ENCODE results near the gene CDK18.

CDK18 gene

DNA sequence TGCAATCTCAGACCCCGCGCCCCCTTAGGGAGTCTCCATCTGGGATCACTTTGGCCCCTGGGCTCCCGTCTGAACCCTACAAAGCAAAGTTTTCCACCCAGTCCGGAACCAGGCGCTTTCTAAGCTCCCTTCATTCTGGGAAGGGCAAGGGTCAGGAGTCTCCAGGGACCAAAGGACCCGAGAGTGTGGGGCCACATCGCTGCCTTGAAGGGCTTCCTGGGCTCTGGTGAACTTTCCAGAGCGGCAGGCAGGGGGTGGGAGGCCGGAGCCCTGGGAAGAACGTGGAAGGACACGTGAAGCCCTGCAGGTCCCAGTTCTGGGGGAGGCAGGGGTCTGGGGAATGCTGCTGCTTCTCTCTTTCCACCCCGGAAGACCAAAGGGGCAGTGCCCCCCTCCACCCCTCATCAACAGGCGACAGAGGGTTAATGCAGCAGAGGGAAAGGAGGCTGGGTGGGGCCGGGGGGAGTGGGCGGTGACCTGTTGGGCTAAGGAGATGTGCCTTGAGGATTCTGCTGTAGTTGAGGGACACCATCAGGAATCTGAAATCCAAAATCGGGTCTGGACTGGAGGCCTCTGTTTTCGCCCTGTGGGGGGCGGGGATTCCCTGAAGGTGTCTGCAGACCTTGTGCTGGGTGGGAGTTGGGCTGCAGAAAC, 734 bp downstream of the CDK18 start:
- no peak overlapping the region for H3K27ac ChIP-seq (replicated peaks)
- DNase-seq (ENCODE audit: low read depth in 1 of 2, low spot score in 1 of 2), result no peak
- no peak overlapping the region; the same call in 1 of the 2 replicates for H3K4me3 ChIP-seq (replicated peaks; ENCODE audit: insufficient read depth, low read length)
- no peak for TF ChIP-seq GABPA (IDR thresholded peaks at IDR 0.05; ENCODE audit: low read depth)
- peaks cover 22% of the 10 kb centered on the region for H3K27me3 ChIP-seq (ENCODE audit: insufficient read depth, poor library complexity, severe bottlenecking)

DNA sequence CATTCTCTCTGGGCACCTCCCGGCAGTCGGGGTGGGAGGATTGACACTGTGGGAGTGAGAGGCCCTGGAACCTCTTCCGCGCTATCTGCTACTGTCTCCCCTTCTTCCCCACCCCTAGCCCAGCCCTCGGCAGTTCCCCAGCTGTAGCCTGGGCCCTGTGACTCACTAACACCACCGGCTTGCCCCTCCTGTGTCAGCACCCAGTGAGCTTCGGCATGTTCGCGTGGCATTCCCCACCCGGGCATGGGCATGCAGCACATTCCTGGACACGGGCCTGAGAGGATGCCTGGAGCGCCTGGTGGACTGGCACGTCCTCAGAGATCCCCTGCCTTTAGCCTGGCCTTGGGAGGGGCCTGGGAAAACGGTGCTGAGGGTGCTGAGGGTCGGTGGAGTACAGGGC, 1.3 kb downstream of the CDK18 start:
- no peak overlapping the region for H3K4me3 ChIP-seq (replicated peaks; ENCODE audit: insufficient read depth, low read length)
- TF ChIP-seq SPI1 (IDR thresholded peaks at IDR 0.05; ENCODE audit: borderline replicate concordance, low read depth) (no peak), POLR2AphosphoS5 (IDR thresholded peaks at IDR 0.05; ENCODE audit: low read depth) (no peak), GABPA (IDR thresholded peaks at IDR 0.05; ENCODE audit: low read depth) (no peak)
- TF ChIP-seq, protein P1, sequence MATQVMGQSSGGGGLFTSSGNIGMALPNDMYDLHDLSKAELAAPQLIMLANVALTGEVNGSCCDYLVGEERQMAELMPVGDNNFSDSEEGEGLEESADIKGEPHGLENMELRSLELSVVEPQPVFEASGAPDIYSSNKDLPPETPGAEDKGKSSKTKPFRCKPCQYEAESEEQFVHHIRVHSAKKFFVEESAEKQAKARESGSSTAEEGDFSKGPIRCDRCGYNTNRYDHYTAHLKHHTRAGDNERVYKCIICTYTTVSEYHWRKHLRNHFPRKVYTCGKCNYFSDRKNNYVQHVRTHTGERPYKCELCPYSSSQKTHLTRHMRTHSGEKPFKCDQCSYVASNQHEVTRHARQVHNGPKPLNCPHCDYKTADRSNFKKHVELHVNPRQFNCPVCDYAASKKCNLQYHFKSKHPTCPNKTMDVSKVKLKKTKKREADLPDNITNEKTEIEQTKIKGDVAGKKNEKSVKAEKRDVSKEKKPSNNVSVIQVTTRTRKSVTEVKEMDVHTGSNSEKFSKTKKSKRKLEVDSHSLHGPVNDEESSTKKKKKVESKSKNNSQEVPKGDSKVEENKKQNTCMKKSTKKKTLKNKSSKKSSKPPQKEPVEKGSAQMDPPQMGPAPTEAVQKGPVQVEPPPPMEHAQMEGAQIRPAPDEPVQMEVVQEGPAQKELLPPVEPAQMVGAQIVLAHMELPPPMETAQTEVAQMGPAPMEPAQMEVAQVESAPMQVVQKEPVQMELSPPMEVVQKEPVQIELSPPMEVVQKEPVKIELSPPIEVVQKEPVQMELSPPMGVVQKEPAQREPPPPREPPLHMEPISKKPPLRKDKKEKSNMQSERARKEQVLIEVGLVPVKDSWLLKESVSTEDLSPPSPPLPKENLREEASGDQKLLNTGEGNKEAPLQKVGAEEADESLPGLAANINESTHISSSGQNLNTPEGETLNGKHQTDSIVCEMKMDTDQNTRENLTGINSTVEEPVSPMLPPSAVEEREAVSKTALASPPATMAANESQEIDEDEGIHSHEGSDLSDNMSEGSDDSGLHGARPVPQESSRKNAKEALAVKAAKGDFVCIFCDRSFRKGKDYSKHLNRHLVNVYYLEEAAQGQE (IDR thresholded peaks at IDR 0.05; ENCODE audit: insufficient replicate concordance, low read depth), result no peak
- TF ChIP-seq, protein P2, sequence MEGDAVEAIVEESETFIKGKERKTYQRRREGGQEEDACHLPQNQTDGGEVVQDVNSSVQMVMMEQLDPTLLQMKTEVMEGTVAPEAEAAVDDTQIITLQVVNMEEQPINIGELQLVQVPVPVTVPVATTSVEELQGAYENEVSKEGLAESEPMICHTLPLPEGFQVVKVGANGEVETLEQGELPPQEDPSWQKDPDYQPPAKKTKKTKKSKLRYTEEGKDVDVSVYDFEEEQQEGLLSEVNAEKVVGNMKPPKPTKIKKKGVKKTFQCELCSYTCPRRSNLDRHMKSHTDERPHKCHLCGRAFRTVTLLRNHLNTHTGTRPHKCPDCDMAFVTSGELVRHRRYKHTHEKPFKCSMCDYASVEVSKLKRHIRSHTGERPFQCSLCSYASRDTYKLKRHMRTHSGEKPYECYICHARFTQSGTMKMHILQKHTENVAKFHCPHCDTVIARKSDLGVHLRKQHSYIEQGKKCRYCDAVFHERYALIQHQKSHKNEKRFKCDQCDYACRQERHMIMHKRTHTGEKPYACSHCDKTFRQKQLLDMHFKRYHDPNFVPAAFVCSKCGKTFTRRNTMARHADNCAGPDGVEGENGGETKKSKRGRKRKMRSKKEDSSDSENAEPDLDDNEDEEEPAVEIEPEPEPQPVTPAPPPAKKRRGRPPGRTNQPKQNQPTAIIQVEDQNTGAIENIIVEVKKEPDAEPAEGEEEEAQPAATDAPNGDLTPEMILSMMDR (IDR thresholded peaks at IDR 0.05; ENCODE audit: insufficient read depth, low read length), result no peak
- DNase-seq (ENCODE audit: low read depth in 1 of 2, low spot score in 1 of 2), result no peak
- H3K27ac ChIP-seq (replicated peaks), result no peak overlapping the region
- peaks cover 22% of the 10 kb centered on the region for H3K27me3 ChIP-seq (ENCODE audit: insufficient read depth, poor library complexity, severe bottlenecking)

DNA sequence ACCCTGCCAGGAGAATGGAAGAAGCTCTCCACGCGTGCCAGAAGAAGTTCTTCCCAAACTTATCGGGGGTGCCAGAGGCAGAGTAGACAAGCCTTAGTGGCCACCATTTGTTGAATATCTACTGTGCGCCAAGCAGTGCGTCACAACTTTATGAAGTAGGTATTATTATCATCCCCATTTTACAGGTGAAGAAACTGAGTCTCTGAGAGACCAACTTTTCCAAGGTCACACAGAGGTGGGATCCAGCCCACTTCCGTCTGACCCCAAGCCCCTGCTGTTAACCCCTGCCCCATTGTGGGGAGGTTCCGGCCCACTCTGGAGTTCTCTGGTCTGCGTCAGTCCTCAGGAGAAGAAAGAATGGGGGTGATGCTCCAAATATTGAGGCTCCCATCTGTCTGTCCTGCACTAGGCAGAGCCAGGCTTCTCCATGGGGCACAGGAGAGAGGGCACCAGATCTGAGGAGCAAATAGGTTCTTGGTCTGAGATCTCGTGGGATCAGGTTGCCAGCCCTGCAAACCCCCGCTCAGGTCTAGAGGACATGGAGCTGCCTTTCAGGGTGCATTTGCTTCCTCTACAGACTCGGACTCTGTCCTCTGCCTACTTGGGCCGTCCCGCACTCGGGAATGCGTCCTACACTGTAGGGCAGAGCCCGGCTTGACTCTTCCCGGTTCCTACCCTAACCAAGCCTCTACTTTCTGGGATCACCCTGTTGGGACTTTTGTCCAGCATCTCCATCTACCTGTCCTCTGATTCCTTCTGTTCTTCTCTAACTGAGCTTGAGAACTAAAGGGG, 2.1 kb downstream of the CDK18 start:
- no peak overlapping the region for H3K4me3 ChIP-seq (replicated peaks; ENCODE audit: insufficient read depth, low read length)
- H3K27me3 ChIP-seq (ENCODE audit: insufficient read depth, poor library complexity, severe bottlenecking), result peaks cover 22% of the 10 kb centered on the region
- TF ChIP-seq POLR2AphosphoS5 (IDR thresholded peaks at IDR 0.05; ENCODE audit: low read depth) (no peak), GABPA (IDR thresholded peaks at IDR 0.05; ENCODE audit: low read depth) (no peak), SPI1 (IDR thresholded peaks at IDR 0.05; ENCODE audit: borderline replicate concordance, low read depth) (no peak)
- TF ChIP-seq, protein P1 (IDR thresholded peaks at IDR 0.05; ENCODE audit: insufficient replicate concordance, low read depth), result no peak
- TF ChIP-seq, protein P2 (IDR thresholded peaks at IDR 0.05; ENCODE audit: insufficient read depth, low read length), result no peak
- DNase-seq (ENCODE audit: low read depth in 1 of 2, low spot score in 1 of 2), result no peak
- H3K27ac ChIP-seq (replicated peaks), result no peak overlapping the region

DNA sequence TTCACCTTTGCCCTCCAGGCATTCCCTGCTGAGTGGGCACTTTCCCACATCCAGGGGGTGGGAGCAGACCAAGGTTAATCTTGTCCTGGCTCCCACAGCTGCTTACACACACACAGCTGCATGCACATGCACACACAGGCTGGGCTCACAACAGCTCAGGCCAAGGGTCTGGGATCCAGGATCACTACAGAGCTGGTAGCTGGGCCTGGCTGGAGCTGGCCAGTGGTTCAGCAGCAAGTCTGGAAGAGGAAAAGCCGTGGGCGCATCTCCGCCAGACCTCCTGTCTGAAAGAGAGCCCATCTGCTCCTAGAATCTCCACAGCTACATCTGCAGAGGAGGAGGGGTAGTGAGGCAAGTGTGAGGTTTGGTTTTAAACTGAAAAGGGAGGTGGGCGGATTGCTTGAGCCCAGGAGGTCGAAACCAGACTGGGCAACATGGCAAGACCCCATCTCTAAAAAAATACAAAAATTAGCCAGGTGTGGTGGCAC, 3.8 kb downstream of the CDK18 start:
- Histone ChIP-seq H3K27me3 (ENCODE audit: insufficient read depth, poor library complexity, severe bottlenecking) (peaks cover 19% of the 10 kb centered on the region), H3K27ac (replicated peaks) (no peak overlapping the region), H3K4me3 (replicated peaks; ENCODE audit: insufficient read depth, low read length) (no peak overlapping the region)
- TF ChIP-seq POLR2AphosphoS5 (IDR thresholded peaks at IDR 0.05; ENCODE audit: low read depth) (no peak), SPI1 (IDR thresholded peaks at IDR 0.05; ENCODE audit: borderline replicate concordance, low read depth) (no peak)
- TF ChIP-seq, protein P1 (IDR thresholded peaks at IDR 0.05; ENCODE audit: insufficient replicate concordance, low read depth), result no peak
- TF ChIP-seq, protein P2 (IDR thresholded peaks at IDR 0.05; ENCODE audit: insufficient read depth, low read length), result no peak
- no peak for DNase-seq (ENCODE audit: low read depth in 1 of 2, low spot score in 1 of 2)
